GM12878 (cell line): Measurements from ENCODE around the gene GAREM1. TPM values are rescaled to one million over a fixed set of nuclear protein-coding genes. Genes with fewer than 3 reads are reported as not detected.

ENCODE experiments used
- ATAC-seq: fragments of 200-7000 bp; cut with Tn5 transposase; 3 replicates; pipeline ENCODE4 v1.9.1; 2020; ENCODE audit warnings: mild to moderate bottlenecking, moderate library complexity
- BruUV-seq: library from RNA; stranded (reverse); fragments of 400-500 nt; replicated peaks from 2 replicates; lab custom pipeline; 2021; lab: Mats Ljungman, UMichigan
- CTCF ChIA-PET: fragments of 300-600 bp; sonication (Branson Sonifier 250); formaldehyde crosslinking; extraction: SDS; loops from one replicate; lab custom pipeline; 2021; ENCODE audit warnings: inconsistent platforms; lab: Yijun Ruan, JAX
- POLR2A ChIA-PET: fragments of 350-600 bp; formaldehyde crosslinking; extraction: SDS; loops from one replicate; lab custom pipeline; 2021; ENCODE audit warnings: inconsistent platforms; lab: Charles Lee
- RAD21 ChIA-PET: fragments of 300-600 bp; sonication (Branson Sonifier 250); formaldehyde crosslinking; loops from one replicate; lab custom pipeline; 2023; ENCODE audit warnings: antibody characterized with exemption; ENCODE audit not compliant: unreplicated experiment; lab: Charles Lee
- SMC1A ChIA-PET: fragments of 300-600 bp; sonication (Branson Sonifier 250); formaldehyde crosslinking; loops from one replicate; lab custom pipeline; 2023; ENCODE audit not compliant: unreplicated experiment, uncharacterized antibody; lab: Charles Lee
- DNase-seq: peaks from one replicate; pipeline ENCODE4 v3.0.0-alpha.2; 2011; ENCODE audit warnings: low read depth, low spot score
- FAIRE-seq: peaks from 3 replicates; lab custom pipeline; 2011; peaks lifted over from hg19 to GRCh38; lab: Jason Lieb, UNC
- H2AFZ ChIP-seq: 2 replicates; pipeline ENCODE4 v1.6.0; 2011; ENCODE audit warnings: low read depth, low read length, control low read depth; ENCODE audit not compliant: control insufficient read depth
- H3K27ac ChIP-seq: 2 replicates; pipeline ENCODE4 v1.5.1; 2011; ENCODE audit warnings: control low read depth; ENCODE audit not compliant: control insufficient read depth, insufficient read depth
- H3K27me3 ChIP-seq, 2 experiments: replicated peaks in 1 of 2; 2 replicates each; pipeline versions ENCODE4 v1.6.0 to v1.6.1; 2011; ENCODE audit warnings: low read length in 1 of 2; ENCODE audit not compliant: control insufficient read depth in 2 of 2, insufficient read depth in 2 of 2
- H3K36me3 ChIP-seq, 2 experiments: 2 replicates each; pipeline ENCODE4 v1.5.1; 2011; ENCODE audit warnings: low read length in 1 of 2; ENCODE audit not compliant: control insufficient read depth in 2 of 2, insufficient read depth in 2 of 2
- H3K4me1 ChIP-seq: 2 replicates; pipeline ENCODE4 v1.6.1; 2011; ENCODE audit warnings: mild to moderate bottlenecking, low read length, moderate library complexity, mixed read lengths; ENCODE audit not compliant: control insufficient read depth, insufficient read depth
- H3K4me2 ChIP-seq: 2 replicates; pipeline ENCODE4 v1.6.0; 2011; ENCODE audit warnings: control low read depth; ENCODE audit not compliant: control insufficient read depth, insufficient read depth
- H3K4me3 ChIP-seq: fragments of 200-600 bp; sonication (generic); 2 replicates; pipeline ENCODE4 v1.5.1; 2016
- H3K79me2 ChIP-seq: 2 replicates; pipeline ENCODE4 v1.6.0; 2011; ENCODE audit warnings: low read length; ENCODE audit not compliant: control insufficient read depth, insufficient read depth
- H3K9ac ChIP-seq: 2 replicates; pipeline ENCODE4 v1.8.0; 2011; ENCODE audit warnings: low read length, control low read depth, mixed read lengths; ENCODE audit not compliant: control insufficient read depth, insufficient read depth
- H3K9me3 ChIP-seq: replicated peaks from 3 replicates; pipeline ENCODE4 v1.5.1; 2011; ENCODE audit warnings: mild to moderate bottlenecking, low read length; ENCODE audit not compliant: control insufficient read depth, insufficient read depth
- H4K20me1 ChIP-seq: 2 replicates; pipeline ENCODE4 v1.6.0; 2011; ENCODE audit not compliant: control insufficient read depth, insufficient read depth
- BHLHE40 ChIP-seq, 2 experiments: fragments of 450-650 bp in 1 of 2; IDR thresholded peaks; 2 replicates each; pipeline ENCODE4 v1.6.1; 2011 to 2017; ENCODE audit warnings: low read depth in 2 of 2, borderline replicate concordance in 1 of 2, improper control_type of control experiment in 1 of 2, low read length in 1 of 2, mild to moderate bottlenecking in 1 of 2
- MXI1 ChIP-seq: fragments of 150-350 bp; IDR thresholded peaks from 2 replicates; pipeline ENCODE4 v1.6.1; 2011; ENCODE audit warnings: low read depth, mild to moderate bottlenecking, inconsistent platforms, low read length, improper control_type of control experiment
- RCOR1 ChIP-seq: conservative IDR thresholded peaks from 2 replicates; pipeline ENCODE4 v1.6.1; 2012; ENCODE audit warnings: low read depth, low read length, improper control_type of control experiment
- WGBS: methylation state at CpG from one replicate; pipeline ENCODE4 v1.1.6; 2016; ENCODE audit warnings: low lambda C conversion rate; ENCODE audit not compliant: insufficient replicate concordance, insufficient coverage; ENCODE audit errors: missing lambda C conversion rate; 5-methylcytosine and 5-hydroxymethylcytosine counted together
- in situ Hi-C: fragments of 300-500 bp; cut with MboI; formaldehyde crosslinking; loops from 9 replicates; pipeline ENCODE4 v1.14.3; 2018; ENCODE audit warnings: mixed read lengths
- intact Hi-C: fragments of 100-400 bp; cut with micrococcal nuclease; formaldehyde crosslinking; loops from one replicate; pipeline ENCODE4 v1.14.2; 2022; ENCODE audit not compliant: unreplicated experiment
- polyA plus RNA-seq, 11 experiments: library from polyadenylated mRNA; depleted of rRNA in 4 of 11; unstranded in 6 of 11; stranded (reverse) in 5 of 11; fragments of >200 nt; fragmentation: Nextera tagmentation in 4 of 11; fragmentation: Illumina TruSeq in 1 of 11; extraction: Ambion mirVana in 4 of 11; extraction: Trizol in 1 of 11; gene quantifications; 1 replicate in 1 of 11; 2 replicates in 10 of 11; pipeline versions ENCODE4 v1.2.1 to v1.2.3, GENCODE V29; 2011 to 2016; ENCODE audit warnings: inconsistent platforms in 2 of 11, missing spikeins in 2 of 11, low read depth in 1 of 11
- total RNA-seq, 4 experiments: library from RNA; depleted of rRNA in 3 of 4; stranded (reverse); fragments of >200 nt in 3 of 4; fragmentation: Illumina TruSeq in 1 of 4; extraction: Trizol in 1 of 4; gene quantifications; 2 replicates each; pipeline versions ENCODE4 v1.2.1 to v1.2.3, GENCODE V29; 2013 to 2021
- TF ChIP-seq, protein P1 (sequence below): IDR thresholded peaks from 2 replicates; pipeline ENCODE4 v1.6.1; 2012; ENCODE audit warnings: improper control_type of control experiment, low read depth, low read length; ENCODE audit not compliant: insufficient replicate concordance
- TF ChIP-seq, protein P2 (sequence below): fragments of 450-650 bp; IDR thresholded peaks from 2 replicates; pipeline ENCODE4 v1.6.1; 2017; ENCODE audit warnings: antibody characterized with exemption, mild to moderate bottlenecking, moderate library complexity

GAREM1 gene
- total and polyA plus RNA-seq, 10 of the 15 experiments (the other 5 are each of a cell fraction or from before 2014, with no cell fraction given) = 0.05 to 0.29 (median 0.05) TPM; not detected in 7

DNA sequence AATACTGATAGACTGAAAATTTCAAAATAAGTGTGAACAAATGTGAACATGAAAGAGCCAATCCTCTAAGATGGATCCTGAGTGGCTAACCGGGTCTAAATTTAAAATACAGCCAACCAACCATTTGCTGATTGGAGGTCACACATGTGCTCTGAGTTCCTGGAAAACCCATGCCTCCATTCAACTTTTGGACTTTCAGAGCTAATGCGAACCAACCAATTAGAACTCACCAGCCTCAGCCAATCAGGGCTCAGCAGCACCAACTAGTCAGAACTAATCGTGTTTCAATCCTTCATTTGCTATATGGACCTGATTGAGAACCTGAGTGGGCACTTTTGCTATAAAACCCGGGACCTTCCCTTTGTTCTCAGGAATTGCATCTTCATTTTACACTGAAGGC, 169.3 kb downstream of the GAREM1 start:
- SMC1A ChIA-PET = interaction anchor here (2.0 kb wide), 1 partner anchor 13 kb away, joined by 6 read pairs; no protein-coding TSS in a partner anchor
- BruUV-seq = no TSS peak
- no peak for TF ChIP-seq RCOR1
- whole genome bisulfite sequencing = 9% methylated on average over 4 of the region's 4 CpGs
- POLR2A ChIA-PET = no interaction called here
- FAIRE-seq (no peak), DNase-seq (no peak), ATAC-seq (no peak)
- Histone ChIP-seq H3K4me1 (0 out of 2 replicates have a peak, but pooled peaks cover 4% of the 10 kb centered on the region), H3K9me3 (no peaks in the 10 kb centered on the region), H4K20me1 (no peaks in the 10 kb centered on the region), H3K27me3 (no peaks in the 10 kb centered on the region), H3K4me2 (no peak overlapping the region), H3K4me3 (no peak overlapping the region), H2AFZ (no peak overlapping the region), H3K79me2 (no peaks in the 10 kb centered on the region), H3K27ac (no peak overlapping the region), H3K36me3 (no peaks in the 10 kb centered on the region), H3K9ac (no peak overlapping the region)
- CTCF ChIA-PET = no interaction called here
- in situ Hi-C loops = no loop called here
- intact Hi-C loops = no loop called here
- RAD21 ChIA-PET = no interaction called here

DNA sequence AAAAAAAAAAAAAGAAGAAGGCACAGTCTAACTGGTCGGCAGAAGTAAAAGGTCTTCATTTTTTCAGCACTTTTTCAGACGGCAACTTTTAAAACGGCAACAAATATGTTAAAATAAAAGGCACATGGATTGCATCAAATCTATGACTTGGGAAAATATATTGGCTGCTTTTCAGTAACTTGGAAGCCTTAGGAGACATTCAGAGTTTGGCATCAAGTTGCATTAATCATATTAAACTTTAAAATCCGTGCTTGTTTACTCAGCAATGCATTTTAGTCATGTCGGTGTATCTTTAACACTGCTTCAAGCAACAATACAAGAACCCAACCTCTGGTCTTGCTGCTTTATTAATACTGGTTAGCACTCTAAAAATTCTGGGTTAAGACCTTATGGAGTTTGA, 169.8 kb downstream of the GAREM1 start:
- intact Hi-C loops = no loop called here
- Histone ChIP-seq H3K79me2 (no peaks in the 10 kb centered on the region), H3K9ac (no peak overlapping the region), H3K9me3 (no peaks in the 10 kb centered on the region), H3K27ac (no peak overlapping the region), H3K27me3 (no peaks in the 10 kb centered on the region), H3K4me1 (0 out of 2 replicates have a peak, but pooled peaks cover 4% of the 10 kb centered on the region), H4K20me1 (no peaks in the 10 kb centered on the region)
- no TSS peak for BruUV-seq
- ChIA-PET CTCF (no interaction called here), POLR2A (no interaction called here)
- ATAC-seq (no peak), FAIRE-seq (no peak)
- TF ChIP-seq, protein P1, sequence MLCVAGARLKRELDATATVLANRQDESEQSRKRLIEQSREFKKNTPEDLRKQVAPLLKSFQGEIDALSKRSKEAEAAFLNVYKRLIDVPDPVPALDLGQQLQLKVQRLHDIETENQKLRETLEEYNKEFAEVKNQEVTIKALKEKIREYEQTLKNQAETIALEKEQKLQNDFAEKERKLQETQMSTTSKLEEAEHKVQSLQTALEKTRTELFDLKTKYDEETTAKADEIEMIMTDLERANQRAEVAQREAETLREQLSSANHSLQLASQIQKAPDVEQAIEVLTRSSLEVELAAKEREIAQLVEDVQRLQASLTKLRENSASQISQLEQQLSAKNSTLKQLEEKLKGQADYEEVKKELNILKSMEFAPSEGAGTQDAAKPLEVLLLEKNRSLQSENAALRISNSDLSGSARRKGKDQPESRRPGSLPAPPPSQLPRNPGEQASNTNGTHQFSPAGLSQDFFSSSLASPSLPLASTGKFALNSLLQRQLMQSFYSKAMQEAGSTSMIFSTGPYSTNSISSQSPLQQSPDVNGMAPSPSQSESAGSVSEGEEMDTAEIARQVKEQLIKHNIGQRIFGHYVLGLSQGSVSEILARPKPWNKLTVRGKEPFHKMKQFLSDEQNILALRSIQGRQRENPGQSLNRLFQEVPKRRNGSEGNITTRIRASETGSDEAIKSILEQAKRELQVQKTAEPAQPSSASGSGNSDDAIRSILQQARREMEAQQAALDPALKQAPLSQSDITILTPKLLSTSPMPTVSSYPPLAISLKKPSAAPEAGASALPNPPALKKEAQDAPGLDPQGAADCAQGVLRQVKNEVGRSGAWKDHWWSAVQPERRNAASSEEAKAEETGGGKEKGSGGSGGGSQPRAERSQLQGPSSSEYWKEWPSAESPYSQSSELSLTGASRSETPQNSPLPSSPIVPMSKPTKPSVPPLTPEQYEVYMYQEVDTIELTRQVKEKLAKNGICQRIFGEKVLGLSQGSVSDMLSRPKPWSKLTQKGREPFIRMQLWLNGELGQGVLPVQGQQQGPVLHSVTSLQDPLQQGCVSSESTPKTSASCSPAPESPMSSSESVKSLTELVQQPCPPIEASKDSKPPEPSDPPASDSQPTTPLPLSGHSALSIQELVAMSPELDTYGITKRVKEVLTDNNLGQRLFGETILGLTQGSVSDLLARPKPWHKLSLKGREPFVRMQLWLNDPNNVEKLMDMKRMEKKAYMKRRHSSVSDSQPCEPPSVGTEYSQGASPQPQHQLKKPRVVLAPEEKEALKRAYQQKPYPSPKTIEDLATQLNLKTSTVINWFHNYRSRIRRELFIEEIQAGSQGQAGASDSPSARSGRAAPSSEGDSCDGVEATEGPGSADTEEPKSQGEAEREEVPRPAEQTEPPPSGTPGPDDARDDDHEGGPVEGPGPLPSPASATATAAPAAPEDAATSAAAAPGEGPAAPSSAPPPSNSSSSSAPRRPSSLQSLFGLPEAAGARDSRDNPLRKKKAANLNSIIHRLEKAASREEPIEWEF = no peak
- TF ChIP-seq, protein P2, sequence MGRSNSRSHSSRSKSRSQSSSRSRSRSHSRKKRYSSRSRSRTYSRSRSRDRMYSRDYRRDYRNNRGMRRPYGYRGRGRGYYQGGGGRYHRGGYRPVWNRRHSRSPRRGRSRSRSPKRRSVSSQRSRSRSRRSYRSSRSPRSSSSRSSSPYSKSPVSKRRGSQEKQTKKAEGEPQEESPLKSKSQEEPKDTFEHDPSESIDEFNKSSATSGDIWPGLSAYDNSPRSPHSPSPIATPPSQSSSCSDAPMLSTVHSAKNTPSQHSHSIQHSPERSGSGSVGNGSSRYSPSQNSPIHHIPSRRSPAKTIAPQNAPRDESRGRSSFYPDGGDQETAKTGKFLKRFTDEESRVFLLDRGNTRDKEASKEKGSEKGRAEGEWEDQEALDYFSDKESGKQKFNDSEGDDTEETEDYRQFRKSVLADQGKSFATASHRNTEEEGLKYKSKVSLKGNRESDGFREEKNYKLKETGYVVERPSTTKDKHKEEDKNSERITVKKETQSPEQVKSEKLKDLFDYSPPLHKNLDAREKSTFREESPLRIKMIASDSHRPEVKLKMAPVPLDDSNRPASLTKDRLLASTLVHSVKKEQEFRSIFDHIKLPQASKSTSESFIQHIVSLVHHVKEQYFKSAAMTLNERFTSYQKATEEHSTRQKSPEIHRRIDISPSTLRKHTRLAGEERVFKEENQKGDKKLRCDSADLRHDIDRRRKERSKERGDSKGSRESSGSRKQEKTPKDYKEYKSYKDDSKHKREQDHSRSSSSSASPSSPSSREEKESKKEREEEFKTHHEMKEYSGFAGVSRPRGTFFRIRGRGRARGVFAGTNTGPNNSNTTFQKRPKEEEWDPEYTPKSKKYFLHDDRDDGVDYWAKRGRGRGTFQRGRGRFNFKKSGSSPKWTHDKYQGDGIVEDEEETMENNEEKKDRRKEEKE = no peak
- TF ChIP-seq MXI1 (no peak), BHLHE40 (IDR thresholded peaks at IDR 0.05; ENCODE audit: borderline replicate concordance in 1 of 2, low read depth in 2 of 2, low read length in 1 of 2) (no peak)
- TF ChIP-seq, all 136 proteins: peak for 0
- SMC1A ChIA-PET = no interaction called here
- RAD21 ChIA-PET = no interaction called here
- no peak overlapping the region for H3K4me3 ChIP-seq
- no peak overlapping the region for H2AFZ ChIP-seq
- WGBS = 60% methylated on average over 5 of the region's 5 CpGs
- H3K36me3 ChIP-seq = no peaks in the 10 kb centered on the region
- DNase-seq = no peak
- in situ Hi-C loops = no loop called here
- no peak overlapping the region for H3K4me2 ChIP-seq
